Stimulated activated CD4-positive, alpha-beta T cell treated with anti-CD3 and anti-CD28 coated beads, Interleukin-2, amount 100 ng/mL, for 24 hours (primary cell): ENCODE measurements around the gene CROCC2.

Experiments used
- DNase-seq, 2 donors: peaks; one replicate each; pipeline ENCODE4 v3.0.0-alpha.2; 2020

Gene CROCC2

GRCh38 chr2:240906141-240906910 is at the start of gene CROCC2:
Gene CROCC2 (plus strand): TSS chr2:240906336. CDS start chr2:240906514, 178 bp downstream.
- no peak for DNase-seq

- no peak for DNase-seq
These were observed 48.8 kb upstream of the CROCC2 start for GRCh38 chr2:240857039-240858008.

- DNase-seq: no peak
These were observed 47.8 kb upstream of the CROCC2 start for GRCh38 chr2:240858321-240858720.

- no peak for DNase-seq
These were observed 47.3 kb upstream of the CROCC2 start for GRCh38 chr2:240858871-240859270.

- no peak for DNase-seq
These were observed 44.6 kb upstream of the CROCC2 start for GRCh38 chr2:240861547-240861946.

- DNase-seq: no peak
These were observed 41.7 kb upstream of the CROCC2 start for GRCh38 chr2:240864475-240864874.

GRCh38 chr2:240865391-240865790 is 40.7 kb upstream of the CROCC2 start:
- no peak for DNase-seq

- DNase-seq: no peak
These were observed 37.6 kb upstream of the CROCC2 start, which contains the start of gene AGXT for GRCh38 chr2:240868286-240869108. Gene AGXT (plus strand): TSS chr2:240868824. CDS start chr2:240868866, 42 bp downstream.

- DNase-seq: no peak
These were observed 36.8 kb upstream of the CROCC2 start for GRCh38 chr2:240869109-240869955.

GRCh38 chr2:240869956-240870875 is 35.9 kb upstream of the CROCC2 start:
- DNase-seq: no peak

- DNase-seq: no peak
These were observed 34.8 kb upstream of the CROCC2 start for GRCh38 chr2:240871071-240871958.

- no peak for DNase-seq
These were observed 33.6 kb upstream of the CROCC2 start for GRCh38 chr2:240872317-240873097.

GRCh38 chr2:240873098-240873788 is 32.9 kb upstream of the CROCC2 start:
- DNase-seq: no peak

GRCh38 chr2:240873805-240874714 is 32.1 kb upstream of the CROCC2 start:
- no peak for DNase-seq

GRCh38 chr2:240874715-240875227 is 31.4 kb upstream of the CROCC2 start:
- no peak for DNase-seq

- no peak for DNase-seq
These were observed 30.7 kb upstream of the CROCC2 start for GRCh38 chr2:240875228-240876034.
